Measurements from ENCODE around the gene RSF1.

Gene RSF1

GRCh38 chr11:77806993-77807392, 13.5 kb downstream of the RSF1 start:
- no peak for DNase-seq

- no peak for DNase-seq
Measured at GRCh38 chr11:77806415-77806814, 14.1 kb downstream of the RSF1 start.

DNA sequence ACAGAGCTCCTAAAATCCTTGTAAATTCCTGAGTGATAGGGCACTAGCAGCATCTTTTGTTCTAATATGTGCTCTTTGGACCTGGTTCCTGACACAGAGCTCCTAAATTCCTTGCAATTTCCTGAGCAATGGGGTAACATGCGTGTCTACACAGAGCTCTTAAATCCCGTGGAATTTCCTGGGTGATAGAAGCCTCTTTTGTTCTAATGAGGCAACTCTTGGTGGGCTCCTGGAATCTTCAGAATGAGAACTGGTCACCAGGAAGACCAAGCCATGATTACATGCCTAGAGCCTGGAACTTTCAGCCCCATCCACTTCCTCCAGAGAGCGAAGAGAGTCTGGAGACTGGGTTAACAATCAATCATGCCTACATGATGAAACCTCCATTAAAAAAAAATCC, 19.0 kb downstream of the RSF1 start:
- no peak for DNase-seq

- no peak for DNase-seq
Measured at GRCh38 chr11:77800449-77800848, 20.1 kb downstream of the RSF1 start.

DNA sequence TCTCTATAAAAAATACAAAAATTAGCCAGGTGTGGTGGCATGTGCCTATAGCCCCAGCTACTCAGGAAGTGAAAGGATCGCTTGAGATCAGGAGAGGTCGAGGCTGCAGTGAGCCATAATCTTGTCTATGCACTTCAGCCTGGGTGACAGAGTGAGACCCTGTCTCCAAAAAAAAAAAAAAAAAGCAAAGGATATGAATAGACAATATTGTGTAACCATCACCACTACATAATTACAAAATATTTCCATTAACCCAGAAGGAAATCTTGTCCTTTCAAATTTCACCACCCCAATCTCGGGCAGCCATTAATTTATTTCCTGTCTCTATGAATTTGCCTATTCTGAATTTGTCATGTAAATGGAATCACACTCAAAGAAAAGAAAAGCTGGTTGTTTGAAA, 21.2 kb downstream of the RSF1 start:
- DNase-seq = no peak

DNA sequence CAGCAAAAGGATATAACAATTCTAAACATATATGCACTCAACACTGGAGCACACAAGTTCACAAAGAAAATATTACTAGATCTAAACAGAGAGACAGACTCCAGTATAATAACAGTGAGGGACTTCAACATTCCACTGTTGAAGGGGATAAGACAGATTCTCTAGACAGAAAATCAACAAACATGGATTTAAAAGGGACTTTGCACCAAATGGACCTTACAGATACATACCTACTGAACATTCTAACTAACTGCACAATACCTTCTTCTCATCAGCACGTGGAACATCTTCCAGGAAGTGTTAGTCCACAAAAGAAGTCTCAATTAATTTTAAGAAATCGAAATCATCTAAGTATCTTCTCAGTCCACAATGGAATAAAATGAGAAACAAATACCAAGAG, 26.6 kb downstream of the RSF1 start:
- DNase-seq = no peak

DNA sequence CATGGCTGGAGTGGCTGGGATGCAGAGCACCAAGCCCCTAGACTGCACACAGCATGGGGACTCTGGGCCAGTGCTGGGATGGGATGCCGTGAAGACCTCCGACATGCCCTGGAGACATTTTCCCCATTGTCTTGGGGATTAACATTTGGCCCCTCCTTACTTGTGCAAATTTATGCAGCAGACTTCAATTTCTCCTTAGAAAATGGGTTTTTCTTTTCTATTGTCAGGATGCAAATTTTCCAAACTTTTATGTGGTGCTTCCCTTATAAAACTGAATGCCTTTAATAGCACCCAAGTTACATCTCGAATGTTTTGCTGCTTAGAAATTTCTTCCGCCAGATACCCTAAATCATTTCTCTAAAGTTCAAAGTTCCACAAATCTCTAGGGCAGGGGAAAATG, 29.2 kb downstream of the RSF1 start:
- no peak for DNase-seq

GRCh38 chr11:77789731-77790476, 30.6 kb downstream of the RSF1 start:
- no peak for DNase-seq

DNA sequence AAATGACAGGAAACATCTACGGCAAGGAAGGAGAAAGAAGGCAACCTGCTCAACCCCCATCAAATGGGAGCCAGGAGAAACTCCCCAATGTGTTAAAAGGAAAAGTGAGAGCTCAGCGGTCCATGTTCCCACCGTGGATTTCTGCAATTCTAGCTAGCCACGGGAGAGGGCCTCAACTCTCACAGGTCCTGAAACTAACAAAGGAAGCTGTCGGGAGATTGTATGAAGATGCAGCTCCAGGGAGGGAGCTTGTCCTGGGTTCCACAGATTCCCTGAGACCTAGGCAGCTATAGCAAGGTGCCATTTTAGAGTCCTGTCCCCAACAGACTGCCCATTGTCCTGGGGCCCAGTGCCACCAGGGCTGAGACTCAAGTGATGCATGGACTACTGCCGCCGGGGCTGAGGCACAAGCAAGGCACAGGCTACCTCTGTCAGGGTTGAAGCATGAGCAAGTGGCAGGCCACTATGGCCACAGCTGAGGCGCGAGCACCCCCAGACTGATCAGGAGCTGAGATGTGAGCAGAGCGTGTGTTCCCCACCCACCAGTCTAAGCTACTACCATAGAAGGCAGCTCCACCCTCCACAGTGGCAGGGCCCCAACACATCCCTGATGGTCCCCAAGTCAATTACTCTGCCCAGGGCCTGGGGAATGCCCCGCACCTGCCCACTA, 31.3 kb downstream of the RSF1 start:
- no peak for DNase-seq

- no peak for DNase-seq
Measured at GRCh38 chr11:77784572-77784971, 36.0 kb downstream of the RSF1 start.

DNA sequence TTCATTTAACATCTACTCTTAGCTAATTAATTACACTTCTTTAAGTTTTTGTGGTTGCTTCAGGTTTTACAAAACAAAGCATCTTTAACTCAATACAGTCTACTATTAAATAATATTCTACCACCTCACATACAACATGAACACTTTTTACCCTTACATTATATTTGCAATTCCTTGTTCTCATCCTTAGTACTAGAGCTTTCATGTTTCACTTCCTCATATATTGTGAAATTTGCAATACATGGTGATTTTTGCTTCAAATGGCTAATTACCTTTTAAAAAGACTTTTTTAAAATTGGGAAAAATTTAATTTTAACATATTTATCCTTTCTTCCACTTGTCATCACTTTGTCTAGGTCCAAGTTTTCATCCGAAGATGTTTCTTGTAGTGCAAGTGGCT, 37.5 kb downstream of the RSF1 start:
- DNase-seq = no peak

GRCh38 chr11:77779935-77780334, 40.6 kb downstream of the RSF1 start:
- no peak for DNase-seq

- no peak for DNase-seq
Measured at GRCh38 chr11:77778549-77778948, 42.0 kb downstream of the RSF1 start.

DNA sequence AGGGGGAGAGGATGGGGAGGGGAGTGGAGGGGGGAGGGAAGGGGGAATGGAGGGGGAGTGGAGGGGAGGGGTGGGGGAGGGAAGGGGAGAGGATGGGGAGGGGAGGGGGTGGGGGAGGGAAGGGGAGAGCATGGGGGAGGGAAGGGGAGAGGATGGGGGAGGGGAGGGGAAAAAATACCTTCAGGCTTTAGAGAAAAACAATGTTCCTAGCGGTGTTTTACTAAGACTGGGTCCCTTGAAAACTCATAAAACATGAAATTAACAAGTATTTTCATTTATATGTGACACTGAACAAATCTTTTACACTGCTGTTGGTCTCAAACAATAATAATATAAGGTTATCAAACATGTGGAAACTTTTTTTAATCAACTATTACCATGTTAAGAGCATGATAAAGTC, 42.4 kb downstream of the RSF1 start:
- no peak for DNase-seq

DNA sequence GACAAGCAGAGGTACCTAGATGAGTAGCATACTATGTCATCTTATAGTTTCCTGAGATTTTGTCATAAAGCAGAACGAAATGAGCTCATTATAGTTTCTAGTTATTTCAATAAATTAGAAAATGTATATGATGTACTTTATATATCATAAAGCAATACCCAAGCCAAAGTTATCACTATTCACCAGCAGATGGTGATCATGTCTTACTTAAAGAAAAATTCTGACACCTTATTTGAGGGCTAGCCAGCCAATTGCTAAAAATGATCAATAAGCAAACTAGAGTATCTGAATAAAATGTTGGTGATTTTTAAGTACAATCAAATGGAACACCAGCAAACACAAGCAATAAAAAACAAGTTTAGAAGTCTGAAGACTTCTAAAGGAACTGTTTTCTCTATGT, 44.1 kb downstream of the RSF1 start:
- no peak for DNase-seq

GRCh38 chr11:77775936-77776335, 44.6 kb downstream of the RSF1 start:
- DNase-seq = no peak

GRCh38 chr11:77771135-77771534, 49.4 kb downstream of the RSF1 start:
- no peak for DNase-seq

DNA sequence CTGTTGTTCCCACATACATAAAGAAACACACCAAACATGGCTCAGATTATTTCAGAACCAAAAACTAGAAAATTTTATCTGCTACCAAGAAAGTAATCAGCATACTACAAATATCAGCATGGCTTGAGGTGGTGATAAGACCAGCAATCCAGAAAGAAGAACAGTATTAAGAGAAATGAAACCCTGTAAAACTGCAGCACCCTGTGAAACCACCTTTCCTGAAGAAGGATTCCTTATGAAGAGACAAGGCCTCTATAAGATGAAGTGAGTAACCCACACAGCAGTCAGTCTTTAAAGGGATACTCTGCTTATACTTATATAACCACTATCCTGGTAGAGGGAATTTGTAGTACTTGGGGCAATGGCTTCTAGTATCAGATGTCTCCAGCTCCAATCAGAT, 49.9 kb downstream of the RSF1 start:
- no peak for DNase-seq

GRCh38 chr11:77762426-77762825, 58.1 kb downstream of the RSF1 start:
- no peak for DNase-seq

DNA sequence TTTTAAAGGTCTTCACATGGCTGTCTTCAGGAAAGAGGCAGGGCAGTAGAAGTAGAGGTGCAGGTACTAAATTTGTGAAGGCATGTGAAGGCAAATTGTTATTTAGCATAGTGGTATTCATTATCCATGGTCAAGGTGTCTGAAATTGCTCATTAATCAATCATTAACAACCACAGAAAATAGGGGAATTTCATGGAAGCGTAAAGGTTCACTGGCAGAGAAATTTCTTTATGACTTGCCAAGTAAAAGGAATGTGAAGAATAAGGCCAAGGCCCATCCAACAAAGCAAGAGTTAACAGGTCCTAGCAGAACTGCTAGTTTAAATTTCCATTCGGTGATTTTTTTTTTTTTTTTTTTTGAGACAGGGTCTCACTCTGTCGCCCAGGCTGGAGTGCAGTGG, 59.0 kb downstream of the RSF1 start:
- DNase-seq = no peak

- no peak for DNase-seq
Measured at GRCh38 chr11:77758331-77758730, 62.2 kb downstream of the RSF1 start.

- no peak for DNase-seq
Measured at GRCh38 chr11:77753230-77753629, 67.3 kb downstream of the RSF1 start.

DNA sequence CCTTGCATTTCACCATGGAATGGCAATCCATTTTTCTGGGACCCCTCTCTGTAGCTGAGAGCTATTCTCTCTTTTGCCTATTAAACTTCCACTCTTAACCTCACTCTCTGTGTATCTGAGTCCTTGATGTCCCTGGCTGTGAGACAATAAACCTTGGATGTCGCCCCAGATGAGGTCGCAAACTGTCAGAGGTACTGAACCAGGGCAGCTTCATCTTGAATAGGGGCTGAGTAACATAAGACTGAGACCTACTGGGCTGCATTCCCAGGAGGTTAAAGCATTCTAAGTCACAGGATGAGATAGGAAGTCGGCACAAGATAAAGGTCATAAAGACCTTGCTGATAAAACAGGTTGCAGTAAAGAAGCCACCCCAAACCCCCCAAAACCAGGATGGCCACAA, 68.0 kb downstream of the RSF1 start:
- no peak for DNase-seq

- no peak for DNase-seq
Measured at GRCh38 chr11:77750394-77751156, 69.9 kb downstream of the RSF1 start.
